Erythroblast (primary cell): ENCODE measurements around the gene PIWIL4.

Experiments used
- DNase-seq, 2 experiments: peaks; one replicate each; lab custom pipeline; 2025; lab: John Stamatoyannopoulos, UW
- GATA1 ChIP-seq: IDR thresholded peaks from 2 replicates; pipeline ENCODE4 v1.6.1; 2011; ENCODE audit warnings: low read depth, mild to moderate bottlenecking, control low read depth, low read length, moderate library complexity
- POLR2A ChIP-seq: IDR thresholded peaks from 2 replicates; pipeline ENCODE4 v1.6.1; 2011; ENCODE audit warnings: mild to moderate bottlenecking, low read length

PIWIL4 gene

DNA sequence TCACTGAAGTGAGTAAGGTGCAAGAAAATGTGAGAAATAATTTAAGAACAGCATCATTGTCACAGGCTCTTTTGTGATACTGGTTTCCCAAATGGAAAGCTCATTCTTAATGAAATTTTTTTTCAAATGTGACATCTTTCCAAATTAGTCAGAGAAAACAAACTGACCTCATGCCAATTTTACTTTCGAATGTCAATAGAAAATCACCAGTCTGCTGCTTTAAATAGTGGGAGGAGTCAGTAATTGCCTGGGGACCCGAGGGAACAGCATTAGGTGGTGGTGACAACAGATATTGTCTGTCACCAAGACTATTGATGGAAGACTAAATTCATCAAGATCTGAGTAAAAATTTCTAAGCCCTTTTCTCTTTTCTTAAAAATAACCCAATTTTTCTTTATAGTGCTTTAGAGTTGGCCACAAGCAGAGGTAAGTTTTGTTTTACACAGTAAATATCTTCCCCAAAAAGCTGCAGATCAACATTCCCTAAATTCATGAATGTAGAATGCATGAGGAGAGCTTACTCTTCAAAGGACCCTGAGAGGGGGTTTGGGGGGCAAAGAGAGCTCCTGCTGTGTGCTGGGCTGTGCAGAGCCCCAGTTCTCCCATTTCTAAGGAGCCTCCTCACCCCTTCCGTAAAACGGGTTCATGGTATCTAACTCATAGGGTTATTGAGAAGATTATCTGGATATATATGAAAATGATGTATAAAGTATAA is 95.1 kb downstream of the PIWIL4 start:
- no peak for DNase-seq

GRCh38 chr11:94662846-94663390 is 95.8 kb downstream of the PIWIL4 start:
- TF ChIP-seq GATA1 = no peak
- no peak for TF ChIP-seq POLR2A
- no peak for DNase-seq

More for the DNA sequence above, 95.1 kb downstream of the PIWIL4 start:
- TF ChIP-seq POLR2A (no peak), GATA1 (no peak)

DNA sequence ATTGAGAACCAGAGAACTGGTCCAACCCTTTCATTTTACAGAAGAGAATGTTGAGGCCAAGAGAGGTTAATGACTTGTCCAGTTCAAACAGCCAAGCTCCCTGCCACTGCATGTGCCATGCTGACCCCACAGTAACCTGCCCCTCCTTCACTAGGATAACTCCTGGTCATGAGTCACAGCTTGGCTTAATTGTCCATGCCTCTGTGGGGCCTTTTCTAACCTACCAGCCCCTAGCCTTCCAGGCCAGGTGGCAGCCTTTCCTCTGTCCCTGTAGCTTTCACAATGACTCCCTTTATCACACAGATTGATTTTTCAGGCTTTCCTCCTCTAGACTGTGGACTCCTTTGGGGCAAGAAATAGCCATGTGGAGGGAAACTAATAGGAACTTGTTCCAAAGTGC is 97.2 kb downstream of the PIWIL4 start:
- no peak for DNase-seq
- TF ChIP-seq POLR2A (no peak), GATA1 (no peak)

DNA sequence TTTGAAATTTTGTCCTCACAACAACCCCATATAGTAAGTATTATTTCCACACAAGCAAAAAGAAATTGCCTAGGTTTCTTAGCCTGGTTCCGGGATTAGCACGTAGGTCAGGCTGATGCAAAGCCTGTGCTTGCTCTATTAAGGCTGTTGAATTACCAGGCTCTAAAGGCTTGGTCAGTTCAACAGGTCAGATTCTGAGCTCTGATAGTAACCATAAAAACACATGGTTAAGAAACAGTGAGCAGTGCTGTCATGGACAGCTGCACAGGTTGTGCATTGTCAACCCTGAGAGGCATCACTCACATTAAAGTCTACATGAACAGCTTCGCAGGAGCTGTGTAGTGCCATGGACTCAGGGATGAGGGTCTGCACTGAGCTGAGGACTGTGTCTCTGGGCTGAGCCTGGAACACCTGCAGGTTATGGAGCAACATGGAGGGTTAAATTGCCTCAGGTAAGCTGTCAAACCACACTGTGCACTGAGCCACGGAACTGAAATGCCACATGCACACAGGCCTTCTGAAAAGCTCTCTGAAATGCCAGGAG is 98.0 kb downstream of the PIWIL4 start:
- TF ChIP-seq POLR2A (no peak), GATA1 (no peak)
- DNase-seq = no peak

- no peak for DNase-seq
- TF ChIP-seq GATA1 (no peak), POLR2A (no peak)
Measured at GRCh38 chr11:94666792-94667721, 99.9 kb downstream of the PIWIL4 start.

DNA sequence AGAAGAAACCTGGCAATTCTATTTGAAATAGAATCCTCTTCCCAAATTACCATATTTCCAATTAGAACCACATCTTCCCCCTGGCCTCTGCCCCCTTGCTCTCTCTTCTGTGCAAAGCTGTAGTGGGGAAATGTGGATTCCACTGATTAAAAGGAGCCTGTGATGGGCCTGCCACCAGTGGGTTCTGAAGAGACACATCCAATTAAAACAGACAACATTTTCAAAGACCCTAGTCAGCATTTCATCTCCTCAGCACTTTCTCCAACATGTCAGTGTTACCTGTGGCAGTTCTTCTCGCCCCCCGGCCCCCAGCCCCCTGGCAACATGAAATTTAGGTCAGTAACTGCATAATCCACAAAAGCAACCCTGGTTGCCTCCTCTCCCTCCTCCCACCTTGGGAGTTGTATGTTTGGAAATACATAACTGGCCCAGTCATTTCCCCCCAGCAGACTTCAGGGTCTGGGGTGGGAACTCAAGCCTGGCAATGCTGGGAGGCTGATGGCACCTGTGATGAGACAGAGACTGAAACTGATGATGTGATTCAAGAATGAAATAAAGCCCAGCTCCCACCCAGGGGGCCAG is 101.1 kb downstream of the PIWIL4 start:
- no peak for DNase-seq
- TF ChIP-seq POLR2A (no peak), GATA1 (no peak)

DNA sequence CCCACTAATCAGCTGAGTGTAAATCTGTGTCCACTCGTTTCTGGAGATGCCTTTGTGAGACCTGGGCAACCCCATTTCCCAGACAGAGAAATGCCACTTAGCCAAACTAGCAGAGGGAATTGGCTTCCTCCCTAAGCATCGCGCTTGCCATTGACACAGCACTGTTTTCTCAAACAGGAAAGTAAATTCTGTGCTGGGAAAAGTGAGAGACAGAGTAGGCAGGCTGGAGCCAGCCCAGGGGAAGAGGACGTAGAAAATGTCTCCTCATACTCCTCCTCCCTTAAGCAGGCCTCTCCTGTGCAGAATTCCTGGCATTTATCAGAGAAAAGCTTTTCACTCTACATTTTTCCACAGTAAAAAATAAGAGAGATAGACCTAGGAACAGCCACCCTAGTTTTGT is 101.9 kb downstream of the PIWIL4 start:
- TF ChIP-seq GATA1 = no peak
- no peak for TF ChIP-seq POLR2A
- DNase-seq = no peak
